Neural progenitor cell (in vitro differentiated cells): Measurements from ENCODE around the gene NTRK1. TPM values are rescaled to one million over a fixed set of nuclear protein-coding genes. Genes with fewer than 3 reads are reported as not detected.

ENCODE experiments used
- DNase-seq: peaks from one replicate; pipeline ENCODE4 v3.0.0-alpha.2; 2016; ENCODE audit warnings: low spot score
- H2AFZ ChIP-seq: fragments of 200-600 bp; sonication (generic); replicated peaks from 2 replicates; pipeline ENCODE4 v1.6.1; 2016; ENCODE audit warnings: antibody characterized with exemption
- H3F3A ChIP-seq: fragments of 200-600 bp; sonication (generic); 2 replicates; pipeline ENCODE4 v1.6.1; 2016; ENCODE audit warnings: antibody characterized with exemption, low read depth
- H3K27ac ChIP-seq: fragments of 200-600 bp; sonication (generic); 2 replicates; pipeline ENCODE4 v1.5.1; 2016; ENCODE audit warnings: mild to moderate bottlenecking
- H3K27me3 ChIP-seq: fragments of 200-600 bp; sonication (generic); 2 replicates; pipeline ENCODE4 v1.6.1; 2016; ENCODE audit warnings: mild to moderate bottlenecking, moderate library complexity
- H3K36me3 ChIP-seq: fragments of 200-600 bp; sonication (generic); 2 replicates; pipeline ENCODE4 v1.5.1; 2016
- H3K4me1 ChIP-seq: fragments of 200-600 bp; sonication (generic); 2 replicates; pipeline ENCODE4 v1.6.1; 2016; ENCODE audit warnings: mixed run types
- H3K4me2 ChIP-seq: fragments of 200-600 bp; sonication (generic); 2 replicates; pipeline ENCODE4 v1.6.1; 2016
- H3K4me3 ChIP-seq: fragments of 200-600 bp; sonication (generic); 2 replicates; pipeline ENCODE4 v1.5.1; 2016
- H3K79me2 ChIP-seq: fragments of 200-600 bp; sonication (generic); 2 replicates; pipeline ENCODE4 v1.6.1; 2016; ENCODE audit warnings: low read depth
- H3K9ac ChIP-seq: fragments of 200-600 bp; sonication (generic); 2 replicates; pipeline ENCODE4 v1.6.1; 2016
- H3K9me3 ChIP-seq: fragments of 200-600 bp; sonication (generic); 2 replicates; pipeline ENCODE4 v1.5.1; 2016; ENCODE audit warnings: low read depth
- H4K20me1 ChIP-seq: fragments of 200-600 bp; sonication (generic); 2 replicates; pipeline ENCODE4 v1.6.1; 2016; ENCODE audit warnings: low read depth
- H3K27ac Mint-ChIP-seq: 3 replicates; pipeline ENCODE4 v1.8.0; 2021; ENCODE audit warnings: mixed read lengths
- H3K27me3 Mint-ChIP-seq: 2 replicates; pipeline ENCODE4 v1.8.0; 2022; ENCODE audit warnings: low read depth, mild to moderate bottlenecking, inconsistent platforms, moderate library complexity, mixed read lengths; ENCODE audit not compliant: insufficient read depth
- H3K36me3 Mint-ChIP-seq: 3 replicates; pipeline ENCODE4 v1.8.0; 2021; ENCODE audit warnings: mixed read lengths
- H3K4me1 Mint-ChIP-seq: 3 replicates; pipeline ENCODE4 v1.8.0; 2021; ENCODE audit warnings: mixed read lengths
- H3K4me3 Mint-ChIP-seq: 3 replicates; pipeline ENCODE4 v1.8.0; 2021; ENCODE audit warnings: mild to moderate bottlenecking, moderate library complexity, mixed read lengths
- H3K9me3 Mint-ChIP-seq: 3 replicates; pipeline ENCODE4 v1.8.0; 2020; ENCODE audit warnings: mixed read lengths
- CTCF ChIP-seq: fragments of 200-600 bp; sonication (generic); IDR thresholded peaks from 2 replicates; pipeline ENCODE4 v1.5.1; 2017; ENCODE audit warnings: antibody characterized with exemption, mild to moderate bottlenecking
- EZH2 ChIP-seq: fragments of 200-600 bp; sonication (generic); IDR thresholded peaks from 2 replicates; pipeline ENCODE4 v1.6.1; 2017; ENCODE audit warnings: antibody characterized with exemption, mild to moderate bottlenecking, moderate library complexity
- EZH2phosphoT487 ChIP-seq: fragments of 200-600 bp; sonication (generic); IDR thresholded peaks from 2 replicates; pipeline ENCODE4 v1.6.1; 2017; ENCODE audit warnings: antibody characterized with exemption
- total RNA-seq: library from RNA; depleted of rRNA; stranded (reverse); fragments of >200 nt; gene quantifications from 2 replicates; pipeline ENCODE4 v1.2.3, GENCODE V29; 2015; ENCODE audit warnings: low replicate concordance

The NTRK1 gene
- total RNA-seq, 1 donor from 2014 or later = not detected

- H3K4me3 Mint-ChIP-seq = no peak overlapping the region
- DNase-seq = no peak
- no peaks in the 10 kb centered on the region for H3K79me2 ChIP-seq
- H3K36me3 ChIP-seq = no peaks in the 10 kb centered on the region
- H3K9me3 ChIP-seq = no peaks in the 10 kb centered on the region
- H4K20me1 ChIP-seq = no peaks in the 10 kb centered on the region
- no peak overlapping the region for H3K27ac Mint-ChIP-seq
- no peaks in the 10 kb centered on the region for H3K36me3 Mint-ChIP-seq
- H3K27me3 Mint-ChIP-seq = peaks cover 8% of the 10 kb centered on the region
- no peak overlapping the region for H2AFZ ChIP-seq
- no peak overlapping the region for H3K27ac ChIP-seq
- H3K4me1 ChIP-seq = no peaks in the 10 kb centered on the region
- H3F3A ChIP-seq = no peaks in the 10 kb centered on the region
- H3K4me3 ChIP-seq = no peak overlapping the region
- no peak overlapping the region for H3K9ac ChIP-seq
- H3K4me1 Mint-ChIP-seq = peaks cover 7% of the 10 kb centered on the region
- TF ChIP-seq CTCF (no peak), EZH2phosphoT487 (no peak), EZH2 (no peak)
- no peaks in the 10 kb centered on the region for H3K9me3 Mint-ChIP-seq
- H3K27me3 ChIP-seq = peaks cover 10% of the 10 kb centered on the region
- no peak overlapping the region for H3K4me2 ChIP-seq
These were observed 45.7 kb downstream of the NTRK1 start for GRCh38 chr1:156906206-156906906.

GRCh38 chr1:156908541-156908940 is 47.9 kb downstream of the NTRK1 start:
- DNase-seq = no peak
- Mint-ChIP-seq H3K27me3 (peaks cover 8% of the 10 kb centered on the region), H3K36me3 (no peaks in the 10 kb centered on the region), H3K4me3 (no peak overlapping the region), H3K4me1 (peaks cover 2% of the 10 kb centered on the region), H3K9me3 (no peaks in the 10 kb centered on the region), H3K27ac (peak overlapping the region; percentile 62)
- H3K9me3 ChIP-seq = no peaks in the 10 kb centered on the region
- H3K4me3 ChIP-seq = no peak overlapping the region
- H3K4me2 ChIP-seq = no peak overlapping the region
- H3K36me3 ChIP-seq = no peaks in the 10 kb centered on the region
- H3K79me2 ChIP-seq = no peaks in the 10 kb centered on the region
- no peaks in the 10 kb centered on the region for H3F3A ChIP-seq
- H3K27ac ChIP-seq = no peak overlapping the region
- peaks cover 4% of the 10 kb centered on the region for H3K4me1 ChIP-seq
- TF ChIP-seq EZH2phosphoT487 = no peak
- no peak for TF ChIP-seq CTCF
- no peak for TF ChIP-seq EZH2
- H3K9ac ChIP-seq = no peak overlapping the region
- H3K27me3 ChIP-seq = peaks cover 29% of the 10 kb centered on the region
- H2AFZ ChIP-seq = no peak overlapping the region
- H4K20me1 ChIP-seq = no peaks in the 10 kb centered on the region

GRCh38 chr1:156908955-156909354 is 48.3 kb downstream of the NTRK1 start:
- no peaks in the 10 kb centered on the region for H3K9me3 Mint-ChIP-seq

More at GRCh38 chr1:156908955-156909354, 48.3 kb downstream of the NTRK1 start:
- Mint-ChIP-seq H3K4me3 (no peak overlapping the region), H3K4me1 (peaks cover 3% of the 10 kb centered on the region), H3K36me3 (no peaks in the 10 kb centered on the region), H3K27me3 (peaks cover 8% of the 10 kb centered on the region), H3K27ac (peak overlapping the region; percentile 62)
- Histone ChIP-seq H3K79me2 (no peaks in the 10 kb centered on the region), H3K9me3 (no peaks in the 10 kb centered on the region), H2AFZ (no peak overlapping the region), H3F3A (no peaks in the 10 kb centered on the region), H3K27me3 (peaks cover 29% of the 10 kb centered on the region), H3K4me3 (no peak overlapping the region), H3K4me2 (no peak overlapping the region), H3K4me1 (peaks cover 6% of the 10 kb centered on the region), H3K9ac (no peak overlapping the region), H3K27ac (no peak overlapping the region), H3K36me3 (no peaks in the 10 kb centered on the region), H4K20me1 (no peaks in the 10 kb centered on the region)
- DNase-seq = no peak
- TF ChIP-seq EZH2 (no peak), EZH2phosphoT487 (no peak), CTCF (no peak)
